GM18870 (cell line): ENCODE measurements around the gene PPFIA3.
"Not testable (repeated sequence)": the region's sequence is repeated elsewhere in the genome, so short reads cannot be mapped to it uniquely, and the experiment has no call there.

Source experiments
- ATAC-seq: cut with Tn5 transposase; IDR thresholded peaks from one replicate; pipeline ENCODE4 v1.9.1; 2021; ENCODE audit warnings: moderate library complexity; ENCODE audit not compliant: unreplicated experiment

Gene PPFIA3

DNA sequence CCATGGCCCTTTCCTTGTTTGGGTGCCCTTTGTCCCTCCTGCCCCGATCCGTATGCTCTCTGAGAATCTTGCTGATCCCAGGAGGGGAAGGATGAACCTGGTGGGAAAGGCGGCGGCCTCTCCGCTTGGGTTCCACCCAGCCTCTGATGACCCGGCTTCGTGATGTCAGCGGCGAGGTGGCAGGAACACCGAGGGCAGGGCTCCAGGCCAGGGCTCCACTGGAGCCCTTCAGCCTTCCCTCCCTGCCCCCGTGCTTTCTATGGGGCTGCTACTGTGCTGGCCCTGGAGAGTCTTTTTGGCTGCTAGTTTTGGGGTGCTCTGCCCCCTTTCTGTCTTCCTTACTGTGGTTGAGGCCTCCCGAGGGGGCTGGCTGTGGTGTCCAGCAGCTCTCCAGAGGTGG is 17.0 kb upstream of the PPFIA3 start:
- no peak for ATAC-seq

DNA sequence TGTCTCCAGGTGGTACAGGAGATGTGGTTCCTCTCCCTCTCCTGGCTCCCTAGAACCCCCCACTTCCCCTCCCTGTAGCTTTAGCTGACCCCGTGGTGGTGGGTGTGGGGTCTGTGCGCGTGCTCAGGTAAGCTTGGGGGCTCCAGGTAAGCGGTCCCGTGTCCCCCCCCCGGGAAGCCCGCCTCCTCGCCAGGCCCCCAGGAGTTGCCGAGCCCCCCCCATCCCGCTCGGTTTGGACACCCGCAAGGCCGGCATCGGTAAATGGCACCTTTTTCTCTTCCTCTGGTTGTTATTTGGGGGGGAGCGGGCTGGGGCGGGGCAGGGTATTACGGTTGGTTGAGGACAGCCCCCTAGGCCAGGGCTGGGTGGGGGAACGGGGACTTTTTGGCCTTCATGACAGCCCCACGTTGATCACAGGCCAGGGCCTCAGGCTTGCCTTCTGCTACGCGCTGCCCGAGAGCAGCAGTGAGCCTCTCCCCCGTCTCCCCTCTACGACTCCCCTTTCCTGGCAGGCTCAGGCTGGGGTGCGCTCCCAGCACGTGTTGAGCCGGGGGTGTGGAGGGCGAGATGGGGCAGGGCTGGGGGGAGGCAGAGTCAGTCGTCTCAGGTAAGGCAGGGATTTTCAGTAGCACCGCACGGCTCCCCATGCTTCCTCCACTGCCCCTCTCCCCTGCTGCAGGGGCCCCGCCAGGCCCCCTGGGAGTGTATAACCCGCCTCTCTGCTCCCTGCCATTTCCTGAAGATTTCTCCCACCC is 15.8 kb upstream of the PPFIA3 start:
- ATAC-seq = no peak

- ATAC-seq = no peak
Observed at GRCh38 chr19:49104229-49104864, 15.0 kb upstream of the PPFIA3 start.

DNA sequence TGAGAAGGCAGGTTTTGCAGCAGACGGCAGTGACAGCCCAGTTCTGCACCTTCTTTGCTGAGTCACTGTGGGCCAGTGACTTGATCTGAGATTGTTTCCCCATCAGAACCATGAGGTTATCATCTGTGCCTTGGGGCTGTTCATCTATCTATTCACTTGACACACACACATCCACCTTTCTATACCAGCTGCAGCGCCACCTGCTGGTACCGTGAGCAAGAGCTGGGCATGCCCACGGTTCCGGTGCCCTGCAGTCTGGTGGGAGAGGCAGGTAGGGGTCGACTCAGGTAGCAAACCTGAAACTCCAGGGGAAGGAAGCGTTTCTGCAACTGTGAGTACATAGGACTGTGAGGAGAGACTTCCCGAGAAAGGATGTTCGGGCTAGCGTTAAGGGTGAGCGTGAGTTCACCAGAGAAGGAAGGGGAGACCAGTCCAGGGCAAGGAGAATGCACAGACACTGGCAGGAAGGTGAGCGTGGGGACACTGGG is 12.7 kb upstream of the PPFIA3 start:
- no peak for ATAC-seq

- ATAC-seq = no peak
Observed at GRCh38 chr19:49107625-49108459, 11.5 kb upstream of the PPFIA3 start.

DNA sequence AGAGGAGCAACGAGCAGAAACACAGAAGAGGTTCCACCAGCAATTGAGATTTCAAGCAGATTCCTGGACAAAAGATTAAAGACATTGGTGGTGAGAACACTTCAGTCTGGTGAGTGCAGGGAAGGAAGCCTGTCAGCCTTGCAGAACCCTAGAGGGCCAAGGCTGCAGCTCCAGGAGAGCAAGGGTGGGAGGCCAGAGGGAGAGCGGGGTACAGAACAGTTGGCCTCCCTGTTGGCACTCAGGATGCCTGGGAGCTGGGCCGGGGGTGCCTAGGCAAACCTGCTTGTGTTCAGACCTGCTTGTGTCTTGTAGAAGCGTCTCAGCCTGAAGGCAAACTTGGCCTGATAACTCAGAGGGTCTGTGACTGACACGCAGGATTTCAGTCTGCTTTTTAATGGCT is 10.3 kb upstream of the PPFIA3 start:
- ATAC-seq = no peak

GRCh38 chr19:49109569-49110233 is 9.6 kb upstream of the PPFIA3 start:
- no peak for ATAC-seq

GRCh38 chr19:49110567-49110966 is 8.8 kb upstream of the PPFIA3 start:
- ATAC-seq = no peak

DNA sequence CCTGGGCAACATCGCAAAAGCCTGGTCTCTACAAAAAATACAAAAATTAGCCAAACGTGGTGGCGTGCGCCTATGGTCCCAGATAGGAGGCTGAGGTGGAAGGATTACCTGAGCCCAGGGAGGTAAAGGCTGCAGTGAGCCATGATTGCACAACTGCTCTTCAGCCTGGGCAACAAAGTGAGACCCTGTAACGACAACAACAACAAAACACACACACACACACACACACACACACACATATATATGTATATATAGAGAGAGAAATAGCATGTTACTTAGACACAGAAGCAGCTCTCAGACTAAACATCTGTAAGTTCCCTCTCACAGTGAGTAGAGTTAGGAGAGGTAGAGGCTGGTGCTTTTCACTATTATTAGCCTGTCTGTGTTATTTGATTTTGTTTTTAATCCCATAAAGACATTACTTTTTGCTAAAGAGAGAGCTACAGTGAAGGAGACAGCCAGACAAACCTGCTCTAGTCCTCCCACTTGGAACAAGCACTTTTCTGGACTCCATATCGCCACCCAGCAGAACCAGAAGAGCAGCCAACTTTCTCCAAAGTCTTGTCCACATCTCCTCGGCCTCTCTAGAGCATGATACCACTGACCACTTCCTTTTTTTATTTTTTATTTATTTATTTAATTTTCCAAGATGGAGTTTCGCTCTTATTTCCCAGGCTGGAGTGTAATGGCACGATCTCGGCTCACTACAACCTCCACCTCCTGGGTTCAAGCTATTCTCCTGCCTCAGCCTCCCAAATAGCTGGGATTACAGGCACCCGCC is 7.9 kb upstream of the PPFIA3 start:
- ATAC-seq = no peak

DNA sequence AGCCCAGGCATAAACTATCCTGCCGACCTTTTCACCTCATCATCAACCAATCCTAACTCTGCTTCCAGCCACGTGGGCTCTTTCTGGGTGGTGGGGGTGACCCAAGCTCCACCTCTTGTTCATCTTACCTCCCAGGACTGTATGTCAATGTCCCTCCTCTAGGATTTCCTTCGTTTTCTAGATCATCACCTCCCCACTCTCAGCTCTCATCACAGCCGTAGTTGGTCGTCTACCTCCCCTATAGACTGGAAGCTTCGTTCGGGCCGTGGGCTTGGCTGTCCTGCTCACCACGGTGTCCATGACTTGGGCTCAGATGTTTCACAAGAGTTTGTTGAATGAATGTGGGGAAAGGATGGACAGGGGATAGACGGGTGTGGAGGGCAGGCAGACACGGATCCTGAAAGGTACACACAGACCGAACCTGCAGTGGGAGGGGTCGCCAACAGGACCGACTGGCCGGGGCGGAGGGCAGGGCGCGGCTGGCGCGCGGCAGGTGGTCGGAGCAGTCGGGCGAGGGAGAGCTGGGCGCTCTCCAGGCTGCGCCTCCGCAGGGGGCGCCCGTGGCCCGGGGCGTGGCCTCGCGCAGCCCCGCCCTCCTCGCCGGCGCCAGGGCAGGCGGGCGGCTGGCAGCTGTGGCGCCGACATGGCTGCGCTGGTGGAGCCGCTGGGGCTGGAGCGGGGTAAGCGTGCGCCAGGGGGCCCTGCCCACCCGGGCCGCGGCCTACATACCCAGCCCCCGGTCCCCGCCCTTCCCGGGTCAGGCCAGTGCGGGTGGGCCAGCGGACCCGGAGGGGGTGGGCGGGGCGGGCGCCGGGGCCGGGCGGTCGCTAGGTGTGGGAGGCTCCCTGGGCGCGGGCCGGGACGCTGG is 5.3 kb upstream of the PPFIA3 start, which contains the start of gene LIN7B:
TSS of gene LIN7B (plus strand) at position 609 of the 868 bp plus-strand sequence. CDS start at position 644, 35 bp downstream.
- no peak for ATAC-seq

DNA sequence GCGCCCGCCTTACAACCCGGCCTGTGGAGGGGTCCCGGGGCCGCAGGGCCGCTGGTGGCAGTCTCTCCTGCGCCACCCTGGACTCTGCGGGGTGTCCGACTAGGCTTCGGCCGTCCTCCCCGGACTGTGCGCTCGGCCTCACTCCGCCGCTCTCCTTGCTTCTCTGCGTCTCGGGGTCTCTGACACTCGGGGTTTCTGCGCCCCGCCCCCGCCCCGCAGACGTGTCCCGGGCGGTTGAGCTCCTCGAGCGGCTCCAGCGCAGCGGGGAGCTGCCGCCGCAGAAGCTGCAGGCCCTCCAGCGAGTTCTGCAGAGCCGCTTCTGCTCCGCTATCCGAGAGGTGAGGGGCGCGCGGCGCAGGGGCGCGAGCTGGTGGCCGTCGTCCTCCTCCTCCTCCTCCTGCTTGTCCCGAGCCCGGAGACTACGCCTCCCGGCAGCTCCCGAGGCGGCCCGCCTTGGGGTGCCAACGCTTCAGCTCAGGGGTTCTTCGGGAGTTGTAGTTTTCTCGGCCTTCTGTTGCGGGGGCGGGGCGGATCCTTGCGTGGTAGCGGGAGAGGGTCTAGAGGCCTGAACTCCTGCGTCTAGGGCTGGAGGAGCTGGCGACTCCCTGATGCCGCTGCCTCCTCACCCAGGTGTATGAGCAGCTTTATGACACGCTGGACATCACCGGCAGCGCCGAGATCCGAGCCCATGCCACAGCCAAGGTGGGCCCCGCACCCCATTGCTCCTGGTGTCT is 4.5 kb upstream of the PPFIA3 start:
- no peak for ATAC-seq

GRCh38 chr19:49116544-49116943 is 2.8 kb upstream of the PPFIA3 start:
- ATAC-seq = no peak

- no peak for ATAC-seq
Observed at GRCh38 chr19:49117677-49118564, 1.4 kb upstream of the PPFIA3 start.

DNA sequence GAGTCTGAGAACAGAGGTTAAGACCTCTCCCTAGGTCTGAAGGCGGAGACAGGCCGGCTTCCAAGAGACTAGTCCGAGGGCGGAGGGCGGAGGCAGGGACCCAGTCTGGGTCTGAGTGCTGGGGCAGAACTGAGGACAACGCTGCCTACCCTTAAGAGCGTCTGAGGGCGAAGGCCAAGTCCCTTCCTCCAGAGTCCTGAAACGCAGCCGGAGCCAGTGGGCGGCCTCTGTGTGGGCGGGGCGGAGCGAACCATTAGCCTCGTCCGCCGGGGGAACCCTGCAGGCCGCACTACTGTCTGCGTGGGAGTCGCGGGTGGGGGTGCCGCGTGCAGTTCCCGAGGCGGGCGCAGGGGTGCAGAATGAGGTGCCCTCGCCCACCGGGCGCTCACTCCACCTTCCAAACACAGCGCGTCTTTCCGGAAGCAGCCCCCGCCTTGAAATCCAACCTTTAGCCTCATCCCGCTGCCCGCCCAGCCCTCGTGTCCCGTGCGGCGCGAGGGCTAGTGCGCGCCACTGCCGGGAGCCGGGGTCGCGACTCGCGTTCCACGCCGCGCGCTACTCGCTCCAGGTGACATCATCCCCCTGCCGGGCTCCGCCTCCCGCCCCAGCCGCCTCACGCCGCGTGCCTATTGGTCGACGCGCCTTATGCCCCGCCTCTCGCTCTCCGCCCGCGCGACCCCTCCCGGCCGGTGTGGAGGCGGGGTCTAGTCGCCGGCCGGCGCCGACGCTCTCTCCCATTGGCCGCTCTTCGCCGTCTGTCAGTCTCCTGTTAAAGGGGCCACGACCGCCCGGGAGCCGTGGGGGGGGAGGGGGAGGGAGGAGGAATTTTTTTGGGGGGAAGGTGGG is 556 bp upstream of the PPFIA3 start, which contains the start of gene C19orf73:
TSS of gene C19orf73 (minus strand) at position 579 of the 846 bp plus-strand sequence. CDS start at position 458, 121 bp downstream.
- peak; percentile 58 for ATAC-seq

DNA sequence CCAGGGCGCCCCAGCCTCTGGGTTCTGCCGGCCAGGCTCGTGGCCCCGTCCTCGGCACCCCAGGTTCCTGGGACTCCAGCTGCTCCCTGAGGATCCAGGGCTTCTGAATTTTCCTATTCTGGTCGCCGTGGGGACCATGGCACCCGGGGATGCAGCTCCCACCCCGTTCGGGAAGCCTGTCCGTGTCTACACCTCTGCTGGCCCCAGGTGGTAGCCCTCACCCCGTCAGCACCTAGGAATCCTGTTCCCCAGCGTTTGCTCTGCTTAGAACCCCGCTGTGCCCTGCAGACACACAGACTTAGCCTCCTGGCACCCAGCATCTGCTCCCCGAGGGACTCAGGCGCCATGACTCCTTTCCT is 960 bp downstream of the PPFIA3 start:
- ATAC-seq = no peak

- ATAC-seq = no peak
Observed at GRCh38 chr19:49120868-49121267, 1.5 kb downstream of the PPFIA3 start.

DNA sequence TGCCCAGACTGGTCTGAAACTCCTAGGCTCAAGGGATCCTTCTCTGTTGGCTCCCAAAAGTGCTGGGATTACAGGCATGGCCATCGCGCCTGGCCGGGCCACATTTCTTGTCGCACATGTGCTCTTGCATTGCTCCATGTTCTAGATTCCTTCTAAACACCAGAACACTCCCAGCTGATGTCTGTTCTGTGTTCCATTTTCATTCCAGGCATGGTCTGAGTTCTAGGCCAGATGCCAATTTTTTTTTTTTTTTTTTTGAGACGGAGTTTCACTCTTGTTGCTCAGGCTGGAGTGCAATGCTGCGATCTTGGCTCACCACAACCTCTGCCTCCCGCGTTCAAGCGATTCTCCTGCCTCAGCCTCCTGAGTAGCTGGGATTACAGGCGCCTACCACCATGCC is 2.5 kb downstream of the PPFIA3 start:
- ATAC-seq = not testable (repeated sequence)
